ENCODE results near the gene CCR3.

Gene CCR3

GRCh38 chr3:46221391-46221790 is 20.9 kb upstream of the CCR3 start:
- DNase-seq (ENCODE audit: low read depth, low spot score) = no peak

- no peak for DNase-seq (ENCODE audit: low read depth, low spot score)
These were observed 20.3 kb upstream of the CCR3 start for GRCh38 chr3:46221938-46222337.

GRCh38 chr3:46222435-46223161 is 19.7 kb upstream of the CCR3 start:
- no peak for DNase-seq (ENCODE audit: low read depth, low spot score)

GRCh38 chr3:46228260-46229242 is 13.7 kb upstream of the CCR3 start:
- no peak for DNase-seq (ENCODE audit: low read depth, low spot score)

GRCh38 chr3:46231323-46231722 is 10.9 kb upstream of the CCR3 start:
- no peak for DNase-seq (ENCODE audit: low read depth, low spot score)

- no peak for DNase-seq (ENCODE audit: low read depth, low spot score)
These were observed 9.1 kb upstream of the CCR3 start for GRCh38 chr3:46233194-46233593.

- DNase-seq (ENCODE audit: low read depth, low spot score) = no peak
These were observed 6.8 kb upstream of the CCR3 start for GRCh38 chr3:46235425-46235824.

- DNase-seq (ENCODE audit: low read depth, low spot score) = no peak
These were observed 5.8 kb upstream of the CCR3 start for GRCh38 chr3:46236294-46237054.

- DNase-seq (ENCODE audit: low read depth, low spot score) = no peak
These were observed 3.9 kb upstream of the CCR3 start for GRCh38 chr3:46238386-46238785.

GRCh38 chr3:46239301-46239938 is 2.8 kb upstream of the CCR3 start:
- no peak for DNase-seq (ENCODE audit: low read depth, low spot score)

- no peak for DNase-seq (ENCODE audit: low read depth, low spot score)
These were observed 2.3 kb upstream of the CCR3 start for GRCh38 chr3:46239952-46240351.

GRCh38 chr3:46243560-46243959 is 1.3 kb downstream of the CCR3 start:
- no peak for DNase-seq (ENCODE audit: low read depth, low spot score)

- DNase-seq (ENCODE audit: low read depth, low spot score) = no peak
These were observed 2.9 kb downstream of the CCR3 start for GRCh38 chr3:46245146-46245545.

- DNase-seq (ENCODE audit: low read depth, low spot score) = no peak
These were observed 10.7 kb downstream of the CCR3 start for GRCh38 chr3:46252980-46253379.

GRCh38 chr3:46258525-46258924 is 16.3 kb downstream of the CCR3 start:
- DNase-seq (ENCODE audit: low read depth, low spot score) = no peak

GRCh38 chr3:46261926-46262594 is 19.8 kb downstream of the CCR3 start:
- no peak for DNase-seq (ENCODE audit: low read depth, low spot score)

- DNase-seq (ENCODE audit: low read depth, low spot score) = no peak
These were observed 21.7 kb downstream of the CCR3 start for GRCh38 chr3:46264002-46264401.

GRCh38 chr3:46266598-46266997 is 24.3 kb downstream of the CCR3 start:
- DNase-seq (ENCODE audit: low read depth, low spot score) = no peak

- no peak for DNase-seq (ENCODE audit: low read depth, low spot score)
These were observed 27.3 kb downstream of the CCR3 start for GRCh38 chr3:46269556-46269955.

GRCh38 chr3:46270474-46270873 is 28.2 kb downstream of the CCR3 start:
- DNase-seq (ENCODE audit: low read depth, low spot score) = no peak

- no peak for DNase-seq (ENCODE audit: low read depth, low spot score)
These were observed 29.0 kb downstream of the CCR3 start for GRCh38 chr3:46271209-46271745.

All from ELF-1 (cell line).